Measurements from ENCODE around the gene CDK11A. TPM values are rescaled to one million over a fixed set of nuclear protein-coding genes. Genes with fewer than 3 reads are reported as not detected.

Gene CDK11A
- total and polyA plus RNA-seq, 2 donors (not counting 1 experiment from before 2014, with no cell fraction given), result 2.8 to 14.2 TPM

DNA sequence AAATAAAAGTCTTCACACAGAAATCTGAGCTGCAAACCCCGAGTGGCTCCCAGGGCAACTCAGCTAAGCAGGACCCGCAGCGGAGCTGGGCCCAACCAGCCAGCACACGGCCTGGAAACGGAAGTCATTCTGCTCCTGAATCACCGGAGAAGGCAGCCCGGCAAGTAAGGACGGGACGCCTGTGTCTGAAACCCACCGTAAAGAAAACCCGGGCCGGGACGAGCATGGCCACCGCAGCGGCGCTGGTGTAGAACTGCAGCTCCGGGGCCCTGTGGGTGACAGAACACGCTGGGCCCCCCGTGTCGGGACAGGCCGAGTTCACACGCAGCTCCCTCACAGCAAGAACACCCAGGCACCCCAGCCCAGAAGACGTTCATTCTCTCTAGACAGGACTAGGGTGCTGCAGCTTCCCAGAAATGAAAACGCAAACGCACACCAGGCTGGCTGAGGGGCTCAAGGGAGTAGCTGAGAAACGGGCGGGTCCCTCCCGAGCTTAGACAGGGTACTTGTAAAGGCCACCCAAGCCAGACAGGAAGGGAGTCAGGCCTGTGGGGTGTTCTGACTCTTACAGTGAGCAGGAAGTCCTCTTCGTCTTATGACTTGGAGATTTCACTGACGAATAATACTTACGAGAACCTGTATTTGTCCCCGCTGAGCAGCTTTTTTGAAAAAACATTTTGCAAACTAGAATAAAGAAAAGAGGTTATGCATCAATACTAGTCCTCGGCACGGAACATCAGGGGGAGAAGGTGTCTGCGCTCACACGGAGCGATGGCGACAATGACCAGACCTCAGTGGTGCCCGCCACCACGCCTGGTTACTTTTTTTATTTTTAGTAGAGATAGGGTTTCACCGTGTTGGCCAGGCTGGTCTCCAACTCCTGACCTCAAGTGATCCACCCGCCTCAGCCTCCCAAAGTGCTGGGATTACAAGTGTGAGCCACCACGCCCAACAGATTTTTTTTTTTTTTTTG lies 54.4 kb downstream of the CDK11A start:
- Histone ChIP-seq H3K4me2 (ENCODE audit: extremely low read depth, insufficient read depth, low read length) (no peak overlapping the region), H4K20me1 (ENCODE audit: control insufficient read depth, extremely low read depth, insufficient read depth, low read length) (no peaks in the 10 kb centered on the region), H3K4me3 (replicated peaks in 1 of 4; ENCODE audit: control extremely low read depth in 1 of 4, insufficient read depth in 1 of 4, low read depth in 3 of 4, low read length in 4 of 4) (no peak overlapping the region), H3K27ac (ENCODE audit: insufficient read depth, low read length) (no peak overlapping the region), H2AFZ (ENCODE audit: low read length) (no peak overlapping the region), H3K9me3 (ENCODE audit: control insufficient read depth, insufficient read depth, low read depth, low read length) (no peaks in the 10 kb centered on the region), H3K4me1 (ENCODE audit: control insufficient read depth, extremely low read depth, insufficient read depth, low read length) (no peaks in the 10 kb centered on the region), H3K79me2 (ENCODE audit: control insufficient read depth, insufficient read depth, low read length) (no peaks in the 10 kb centered on the region), H3K27me3 (ENCODE audit: control insufficient read depth, insufficient read depth, low read length) (no peaks in the 10 kb centered on the region), H3K9ac (ENCODE audit: insufficient read depth, low read length) (no peak overlapping the region), H3K36me3 (ENCODE audit: control insufficient read depth, insufficient read depth, low read length) (peaks cover 21% of the 10 kb centered on the region)
- DNase-seq (ENCODE audit: low read depth in 2 of 2), result no peak
- TF ChIP-seq, protein P1, sequence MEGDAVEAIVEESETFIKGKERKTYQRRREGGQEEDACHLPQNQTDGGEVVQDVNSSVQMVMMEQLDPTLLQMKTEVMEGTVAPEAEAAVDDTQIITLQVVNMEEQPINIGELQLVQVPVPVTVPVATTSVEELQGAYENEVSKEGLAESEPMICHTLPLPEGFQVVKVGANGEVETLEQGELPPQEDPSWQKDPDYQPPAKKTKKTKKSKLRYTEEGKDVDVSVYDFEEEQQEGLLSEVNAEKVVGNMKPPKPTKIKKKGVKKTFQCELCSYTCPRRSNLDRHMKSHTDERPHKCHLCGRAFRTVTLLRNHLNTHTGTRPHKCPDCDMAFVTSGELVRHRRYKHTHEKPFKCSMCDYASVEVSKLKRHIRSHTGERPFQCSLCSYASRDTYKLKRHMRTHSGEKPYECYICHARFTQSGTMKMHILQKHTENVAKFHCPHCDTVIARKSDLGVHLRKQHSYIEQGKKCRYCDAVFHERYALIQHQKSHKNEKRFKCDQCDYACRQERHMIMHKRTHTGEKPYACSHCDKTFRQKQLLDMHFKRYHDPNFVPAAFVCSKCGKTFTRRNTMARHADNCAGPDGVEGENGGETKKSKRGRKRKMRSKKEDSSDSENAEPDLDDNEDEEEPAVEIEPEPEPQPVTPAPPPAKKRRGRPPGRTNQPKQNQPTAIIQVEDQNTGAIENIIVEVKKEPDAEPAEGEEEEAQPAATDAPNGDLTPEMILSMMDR (conservative IDR thresholded peaks at IDR 0.05 in 1 of 2, IDR thresholded peaks at IDR 0.05 in 1 of 2; ENCODE audit: low read depth in 1 of 2, low read length in 2 of 2), result no peak
- TF ChIP-seq EZH2 (IDR thresholded peaks at IDR 0.05; ENCODE audit: low read length, missing control alignments), result no peak

DNA sequence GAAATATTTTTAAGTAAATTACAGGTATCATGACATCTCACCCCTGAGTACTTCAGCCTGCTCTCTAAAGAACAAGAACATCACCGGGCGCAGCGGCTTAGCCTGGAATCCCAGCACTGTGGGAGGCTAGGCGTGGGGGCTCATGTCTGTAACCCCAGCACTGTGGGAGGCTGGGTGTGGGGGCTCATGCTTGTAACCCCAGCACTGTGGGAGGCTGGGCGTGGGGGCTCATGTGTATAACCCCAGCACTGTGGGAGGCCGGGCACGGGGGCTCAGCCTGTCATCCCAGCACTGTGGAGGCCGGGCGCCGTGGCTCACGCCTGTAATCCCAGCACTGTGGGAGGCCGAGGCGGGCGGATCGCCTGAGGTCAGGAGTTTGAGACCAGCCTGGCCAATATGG lies 57.6 kb downstream of the CDK11A start:
- peaks cover 8% of the 10 kb centered on the region for H3K4me1 ChIP-seq (ENCODE audit: control insufficient read depth, extremely low read depth, insufficient read depth, low read length)
- no peaks in the 10 kb centered on the region for H3K79me2 ChIP-seq (ENCODE audit: control insufficient read depth, insufficient read depth, low read length)
- H3K9me3 ChIP-seq (ENCODE audit: control insufficient read depth, insufficient read depth, low read depth, low read length), result no peaks in the 10 kb centered on the region
- no peaks in the 10 kb centered on the region for H3K27me3 ChIP-seq (ENCODE audit: control insufficient read depth, insufficient read depth, low read length)
- H3K36me3 ChIP-seq (ENCODE audit: control insufficient read depth, insufficient read depth, low read length), result peaks cover 17% of the 10 kb centered on the region
- no peak for DNase-seq (ENCODE audit: low read depth in 2 of 2)
- no peak overlapping the region for H3K9ac ChIP-seq (ENCODE audit: insufficient read depth, low read length)
- TF ChIP-seq, protein P1 (conservative IDR thresholded peaks at IDR 0.05 in 1 of 2, IDR thresholded peaks at IDR 0.05 in 1 of 2; ENCODE audit: low read depth in 1 of 2, low read length in 2 of 2), result no peak
- TF ChIP-seq EZH2 (IDR thresholded peaks at IDR 0.05; ENCODE audit: low read length, missing control alignments), result no peak
- H3K27ac ChIP-seq (ENCODE audit: insufficient read depth, low read length), result no peak overlapping the region
- H4K20me1 ChIP-seq (ENCODE audit: control insufficient read depth, extremely low read depth, insufficient read depth, low read length), result no peaks in the 10 kb centered on the region
- H2AFZ ChIP-seq (ENCODE audit: low read length), result no peak overlapping the region
- no peak overlapping the region for H3K4me2 ChIP-seq (ENCODE audit: extremely low read depth, insufficient read depth, low read length)
- no peak overlapping the region for H3K4me3 ChIP-seq (replicated peaks in 1 of 4; ENCODE audit: control extremely low read depth in 1 of 4, insufficient read depth in 1 of 4, low read depth in 3 of 4, low read length in 4 of 4)

DNA sequence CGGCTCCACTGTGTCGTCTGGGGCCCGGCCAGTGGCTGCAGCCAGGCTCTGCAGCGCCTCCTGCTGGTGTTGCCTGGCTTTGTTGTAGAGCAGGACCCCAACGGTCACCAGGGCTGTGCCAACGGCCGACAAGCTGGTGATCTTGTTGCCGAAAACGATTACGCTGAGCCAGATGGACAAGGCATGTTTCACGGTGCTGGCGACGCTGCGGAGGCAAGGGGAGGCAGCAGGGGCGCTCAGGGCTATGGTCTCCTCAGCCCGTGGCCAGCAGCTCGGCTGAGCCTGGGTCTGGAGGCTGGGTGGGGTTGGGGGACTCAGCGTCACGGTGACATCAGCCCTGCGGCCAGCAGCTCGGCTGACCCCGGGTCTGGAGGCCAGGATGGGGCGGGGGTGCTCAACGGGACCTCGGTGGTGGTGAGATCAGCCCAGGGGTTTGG lies 58.3 kb downstream of the CDK11A start:
- H4K20me1 ChIP-seq (ENCODE audit: control insufficient read depth, extremely low read depth, insufficient read depth, low read length), result no peaks in the 10 kb centered on the region
- H3K27me3 ChIP-seq (ENCODE audit: control insufficient read depth, insufficient read depth, low read length), result no peaks in the 10 kb centered on the region
- TF ChIP-seq, protein P1 (conservative IDR thresholded peaks at IDR 0.05 in 1 of 2, IDR thresholded peaks at IDR 0.05 in 1 of 2; ENCODE audit: low read depth in 1 of 2, low read length in 2 of 2), result peak; percentile 15 to 46
- no peak for TF ChIP-seq EZH2 (IDR thresholded peaks at IDR 0.05; ENCODE audit: low read length, missing control alignments)
- no peaks in the 10 kb centered on the region for H3K79me2 ChIP-seq (ENCODE audit: control insufficient read depth, insufficient read depth, low read length)
- no peak overlapping the region for H3K4me3 ChIP-seq (replicated peaks in 1 of 4; ENCODE audit: control extremely low read depth in 1 of 4, insufficient read depth in 1 of 4, low read depth in 3 of 4, low read length in 4 of 4)
- H3K36me3 ChIP-seq (ENCODE audit: control insufficient read depth, insufficient read depth, low read length), result peaks cover 16% of the 10 kb centered on the region
- H3K9ac ChIP-seq (ENCODE audit: insufficient read depth, low read length), result no peak overlapping the region
- no peak overlapping the region for H2AFZ ChIP-seq (ENCODE audit: low read length)
- no peak overlapping the region for H3K27ac ChIP-seq (ENCODE audit: insufficient read depth, low read length)
- H3K4me2 ChIP-seq (ENCODE audit: extremely low read depth, insufficient read depth, low read length), result no peak overlapping the region
- no peaks in the 10 kb centered on the region for H3K9me3 ChIP-seq (ENCODE audit: control insufficient read depth, insufficient read depth, low read depth, low read length)
- no peak for DNase-seq (ENCODE audit: low read depth in 2 of 2)
- H3K4me1 ChIP-seq (ENCODE audit: control insufficient read depth, extremely low read depth, insufficient read depth, low read length), result peaks cover 8% of the 10 kb centered on the region

Data from fibroblast of lung (primary cell).